HG02885 (cell line): ENCODE measurements around the gene SLIT3.

Experiments
- ATAC-seq: cut with Tn5 transposase; IDR thresholded peaks from one replicate; pipeline ENCODE4 v1.9.1; 2021; ENCODE audit warnings: mild to moderate bottlenecking; ENCODE audit not compliant: unreplicated experiment, poor library complexity

SLIT3 gene

GRCh38 chr5:169181814-169182213 is 119.1 kb downstream of the SLIT3 start:
- no peak for ATAC-seq

- no peak for ATAC-seq
Measured at GRCh38 chr5:169178754-169179153, 122.2 kb downstream of the SLIT3 start.

- no peak for ATAC-seq
Measured at GRCh38 chr5:169178274-169178673, 122.7 kb downstream of the SLIT3 start.

- ATAC-seq: no peak
Measured at GRCh38 chr5:169176709-169177694, 123.9 kb downstream of the SLIT3 start.

- no peak for ATAC-seq
Measured at GRCh38 chr5:169175733-169176132, 125.2 kb downstream of the SLIT3 start.

- ATAC-seq: no peak
Measured at GRCh38 chr5:169174923-169175322, 126.0 kb downstream of the SLIT3 start.

GRCh38 chr5:169173372-169173771 is 127.6 kb downstream of the SLIT3 start:
- no peak for ATAC-seq

- no peak for ATAC-seq
Measured at GRCh38 chr5:169171515-169171914, 129.4 kb downstream of the SLIT3 start.

- no peak for ATAC-seq
Measured at GRCh38 chr5:169169783-169170182, 131.2 kb downstream of the SLIT3 start.

GRCh38 chr5:169168280-169168679 is 132.7 kb downstream of the SLIT3 start:
- no peak for ATAC-seq

GRCh38 chr5:169166078-169166477 is 134.9 kb downstream of the SLIT3 start:
- ATAC-seq: no peak

- ATAC-seq: no peak
Measured at GRCh38 chr5:169165052-169165451, 135.9 kb downstream of the SLIT3 start.

GRCh38 chr5:169164481-169164925 is 136.4 kb downstream of the SLIT3 start:
- no peak for ATAC-seq

- no peak for ATAC-seq
Measured at GRCh38 chr5:169162407-169162806, 138.5 kb downstream of the SLIT3 start.

GRCh38 chr5:169161022-169161680 is 139.8 kb downstream of the SLIT3 start:
- ATAC-seq: no peak

GRCh38 chr5:169160405-169160901 is 140.5 kb downstream of the SLIT3 start:
- ATAC-seq: no peak

- no peak for ATAC-seq
Measured at GRCh38 chr5:169158764-169159163, 142.2 kb downstream of the SLIT3 start.

GRCh38 chr5:169157064-169157463 is 143.9 kb downstream of the SLIT3 start:
- no peak for ATAC-seq

- ATAC-seq: no peak
Measured at GRCh38 chr5:169154679-169155078, 146.3 kb downstream of the SLIT3 start.

GRCh38 chr5:169153405-169153804 is 147.5 kb downstream of the SLIT3 start:
- no peak for ATAC-seq

GRCh38 chr5:169152946-169153345 is 148.0 kb downstream of the SLIT3 start:
- no peak for ATAC-seq
